Left ventricle myocardium inferior (tissue), 1 donor: Measurements from ENCODE around the gene TBX4. TPM values are rescaled to one million over a fixed set of nuclear protein-coding genes. Genes with fewer than 3 reads are reported as not detected.

ENCODE experiments used
- DNase-seq: peaks from one replicate; pipeline ENCODE4 v3.0.0-alpha.2; 2020
- H3K27ac ChIP-seq: fragments of 200-600 bp; replicated peaks from 2 replicates; pipeline ENCODE4 v1.8.0; 2021
- H3K27me3 ChIP-seq: fragments of 200-600 bp; 2 replicates; pipeline ENCODE4 v1.8.0; 2021; ENCODE audit warnings: low read depth
- H3K36me3 ChIP-seq: fragments of 200-600 bp; 2 replicates; pipeline ENCODE4 v1.8.0; 2021
- H3K4me1 ChIP-seq: fragments of 200-600 bp; 2 replicates; pipeline ENCODE4 v1.8.0; 2021
- H3K4me3 ChIP-seq: fragments of 200-600 bp; 2 replicates; pipeline ENCODE4 v1.8.0; 2021; ENCODE audit warnings: mild to moderate bottlenecking, moderate library complexity
- H3K9me3 ChIP-seq: fragments of 200-600 bp; replicated peaks from 2 replicates; pipeline ENCODE4 v1.8.0; 2021
- CTCF ChIP-seq: fragments of 200-600 bp; IDR thresholded peaks from 2 replicates; pipeline ENCODE4 v1.8.0; 2021; ENCODE audit warnings: antibody characterized with exemption, mild to moderate bottlenecking, borderline replicate concordance
- intact Hi-C: fragments of 100-400 bp; cut with micrococcal nuclease; formaldehyde crosslinking; loops from one replicate; pipeline ENCODE4 v1.11.0; 2022
- total RNA-seq: library from RNA; stranded (reverse); fragmentation: NEBNext Ultra II Directional; extraction: Animal tissue kit (Norgen Biotek cat#: 25700); gene quantifications from one replicate; pipeline ENCODE4 v1.2.1, GENCODE V29; 2021
- donor health status: DM: no; HTN: yes; CAD: no; lungs with severe emphysema.

Gene TBX4
- total RNA-seq, 1 donor from 2014 or later = not detected

DNA sequence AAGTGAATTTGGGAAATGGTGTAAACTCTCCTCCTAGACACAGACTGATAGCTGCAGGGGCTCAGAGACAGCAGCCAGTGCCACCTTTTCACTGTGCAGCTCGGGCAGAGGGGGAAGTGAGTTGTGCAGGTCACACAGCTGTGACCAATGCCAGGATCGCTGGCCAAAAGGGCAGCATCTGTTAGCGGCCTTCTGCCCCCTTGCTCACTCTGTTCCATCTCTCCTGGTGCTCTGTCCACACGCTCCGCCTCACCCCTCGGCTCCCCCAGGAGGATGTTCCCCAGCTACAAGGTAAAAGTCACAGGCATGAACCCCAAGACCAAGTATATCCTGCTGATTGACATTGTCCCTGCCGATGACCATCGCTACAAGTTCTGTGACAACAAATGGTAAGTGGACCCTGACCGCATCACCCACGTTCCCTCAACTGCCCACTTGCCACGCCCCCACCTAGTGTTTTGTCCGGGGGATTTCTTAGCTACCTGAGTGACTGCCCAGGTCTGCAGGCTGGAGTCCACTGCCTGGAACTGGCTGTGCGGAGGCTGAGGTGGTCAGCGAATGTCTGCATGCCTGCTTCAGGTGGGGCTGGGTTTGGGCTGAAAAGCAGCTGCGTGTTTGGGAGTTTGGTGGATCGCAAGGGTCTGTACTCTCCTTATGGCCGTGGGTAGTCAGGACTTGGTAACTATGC lies 13.5 kb downstream of the TBX4 start:
- Histone ChIP-seq H3K27ac (no peak overlapping the region), H3K9me3 (no peaks in the 10 kb centered on the region), H3K4me1 (peaks cover 7% of the 10 kb centered on the region), H3K36me3 (no peaks in the 10 kb centered on the region), H3K4me3 (no peak overlapping the region), H3K27me3 (peaks cover 68% of the 10 kb centered on the region)
- no peak for TF ChIP-seq CTCF
- no peak for DNase-seq
- intact Hi-C loops = no loop called here

DNA sequence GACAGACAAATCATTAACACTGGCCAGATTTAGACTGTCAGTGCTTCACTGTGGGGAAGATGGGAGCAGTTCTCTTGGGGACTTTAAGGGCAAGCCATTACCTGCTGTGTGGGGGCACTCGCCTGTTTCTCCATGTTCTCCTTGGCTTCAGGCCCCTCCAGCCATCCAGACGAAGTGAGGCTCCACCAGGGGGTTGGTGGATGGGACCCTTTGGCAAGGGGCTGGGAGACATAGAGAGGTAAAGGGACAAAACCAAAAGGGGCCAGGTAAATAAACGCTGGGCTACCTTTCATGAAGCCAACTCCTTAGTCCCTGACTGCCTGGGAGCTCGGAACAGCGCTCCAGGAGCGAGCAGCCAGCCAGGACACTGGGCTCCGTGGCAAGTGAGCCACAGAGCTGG lies 14.0 kb downstream of the TBX4 start:
- no peaks in the 10 kb centered on the region for H3K9me3 ChIP-seq
- no peaks in the 10 kb centered on the region for H3K36me3 ChIP-seq
- no peak overlapping the region for H3K4me3 ChIP-seq
- peaks cover 7% of the 10 kb centered on the region for H3K4me1 ChIP-seq
- peaks cover 64% of the 10 kb centered on the region for H3K27me3 ChIP-seq
- intact Hi-C loops = no loop called here
- DNase-seq = no peak
- no peak overlapping the region for H3K27ac ChIP-seq
- no peak for TF ChIP-seq CTCF

DNA sequence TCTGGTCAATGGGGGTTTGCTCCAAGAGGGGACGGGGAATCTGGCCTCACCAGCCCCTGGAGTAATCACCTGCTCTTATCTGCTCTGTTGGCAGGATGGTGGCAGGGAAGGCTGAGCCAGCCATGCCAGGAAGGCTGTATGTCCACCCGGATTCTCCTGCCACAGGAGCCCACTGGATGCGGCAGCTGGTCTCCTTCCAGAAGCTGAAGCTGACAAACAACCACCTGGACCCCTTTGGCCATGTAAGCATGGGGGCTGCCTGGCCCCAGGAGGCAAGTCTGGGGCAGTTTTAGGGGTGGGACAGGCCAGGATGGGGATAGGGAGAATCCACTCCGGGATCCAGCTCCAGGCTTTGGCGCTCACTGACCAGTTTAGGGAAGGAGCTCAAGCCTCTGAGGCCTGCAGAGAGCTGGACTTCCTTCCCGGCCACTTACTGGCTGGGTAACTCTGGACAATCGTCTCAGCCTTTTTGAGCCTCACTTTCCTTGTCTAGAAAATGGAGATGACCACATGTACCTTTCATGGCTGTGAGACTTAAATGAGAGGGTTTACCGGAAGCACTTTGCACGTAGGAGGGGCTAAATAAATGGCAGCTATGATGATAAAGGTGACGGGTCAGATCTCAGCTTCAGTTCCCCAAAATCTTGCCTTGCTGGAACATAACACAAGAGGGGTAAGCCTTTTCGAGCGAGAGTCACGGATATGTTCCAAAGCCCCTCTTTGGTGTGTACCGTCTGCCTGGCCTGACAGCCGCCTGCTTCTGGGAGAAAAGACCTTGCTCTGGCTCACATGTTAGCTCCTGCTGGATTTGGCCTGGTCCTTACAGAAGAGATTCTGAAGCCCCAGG lies 15.4 kb downstream of the TBX4 start:
- Histone ChIP-seq H3K36me3 (no peaks in the 10 kb centered on the region), H3K4me1 (no peaks in the 10 kb centered on the region), H3K9me3 (no peaks in the 10 kb centered on the region), H3K4me3 (no peak overlapping the region), H3K27ac (no peak overlapping the region), H3K27me3 (peaks cover 51% of the 10 kb centered on the region)
- no peak for TF ChIP-seq CTCF
- intact Hi-C loops = no loop called here
- peak; percentile 44 for DNase-seq

- intact Hi-C loops = no loop called here
- Histone ChIP-seq H3K4me1 (no peaks in the 10 kb centered on the region), H3K27me3 (peaks cover 49% of the 10 kb centered on the region), H3K4me3 (no peak overlapping the region), H3K27ac (no peak overlapping the region), H3K9me3 (no peaks in the 10 kb centered on the region), H3K36me3 (no peaks in the 10 kb centered on the region)
- DNase-seq = no peak
- no peak for TF ChIP-seq CTCF
Observed at GRCh38 chr17:61468263-61468907, 16.2 kb downstream of the TBX4 start.

- DNase-seq = no peak
- Histone ChIP-seq H3K4me1 (no peaks in the 10 kb centered on the region), H3K27ac (no peak overlapping the region), H3K4me3 (no peak overlapping the region), H3K36me3 (no peaks in the 10 kb centered on the region), H3K9me3 (no peaks in the 10 kb centered on the region), H3K27me3 (peaks cover 45% of the 10 kb centered on the region)
- intact Hi-C loops = no loop called here
- no peak for TF ChIP-seq CTCF
Observed at GRCh38 chr17:61469474-61469873, 17.3 kb downstream of the TBX4 start.
